Muscle layer of duodenum (tissue), 2 donors: ENCODE results near the gene INVS.

Experiments
- H3K27ac ChIP-seq: one replicate; pipeline ENCODE4 v1.7.0; 2013; ENCODE audit warnings: mild to moderate bottlenecking, low read length
- H3K27me3 ChIP-seq: one replicate; pipeline ENCODE4 v1.7.0; 2013; ENCODE audit warnings: low read depth, mild to moderate bottlenecking, control low read depth, low read length
- H3K36me3 ChIP-seq, 2 donors: one replicate each; pipeline ENCODE4 v1.7.0; 2013; ENCODE audit warnings: low read length in 2 of 2, control low read depth in 1 of 2, mild to moderate bottlenecking in 1 of 2; ENCODE audit not compliant: insufficient read depth in 2 of 2, control insufficient read depth in 1 of 2
- H3K4me1 ChIP-seq, 2 donors: one replicate each; pipeline ENCODE4 v1.7.0; 2013; ENCODE audit warnings: low read length in 2 of 2, mild to moderate bottlenecking in 2 of 2, control low read depth in 1 of 2, moderate library complexity in 1 of 2; ENCODE audit not compliant: insufficient read depth in 2 of 2, control insufficient read depth in 1 of 2
- H3K4me3 ChIP-seq, 2 donors: one replicate each; pipeline ENCODE4 v1.7.0; 2013; ENCODE audit warnings: low read length in 2 of 2, low read depth in 1 of 2, mild to moderate bottlenecking in 1 of 2
- H3K9me3 ChIP-seq, 2 donors: one replicate each; pipeline ENCODE4 v1.7.0; 2013; ENCODE audit warnings: low read length in 2 of 2, control low read depth in 1 of 2, mild to moderate bottlenecking in 1 of 2; ENCODE audit not compliant: control insufficient read depth in 1 of 2
- donor health status: healthy.

INVS gene

GRCh38 chr9:100101608-100102007 lies 2.6 kb downstream of the INVS start:
- Histone ChIP-seq H3K9me3 (no peaks in the 10 kb centered on the region), H3K4me3 (no peak overlapping the region), H3K27ac (no peak overlapping the region), H3K27me3 (no peaks in the 10 kb centered on the region), H3K36me3 (peaks cover 16 to 29% of the 10 kb centered on the region in 2 donors), H3K4me1 (peaks cover 9 to 19% of the 10 kb centered on the region in 2 donors)

DNA sequence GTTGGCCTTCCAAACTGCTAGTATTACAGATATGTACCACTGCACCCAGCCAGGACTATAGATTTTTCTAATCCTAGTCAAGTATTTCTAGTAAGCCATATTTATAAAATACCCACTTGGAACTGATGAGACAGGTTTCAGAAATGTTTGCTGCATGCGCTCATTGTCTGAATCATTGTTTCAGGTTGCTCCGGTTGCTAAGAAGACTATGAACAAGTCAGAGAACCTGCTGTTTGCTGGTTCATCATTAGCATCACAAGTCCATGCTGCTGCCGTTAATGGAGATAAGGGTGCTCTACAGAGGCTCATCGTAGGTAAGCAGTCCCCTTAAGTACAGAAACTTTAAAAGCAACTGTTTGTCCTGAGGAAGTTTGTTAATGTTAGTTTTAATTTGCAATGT lies 5.3 kb downstream of the INVS start:
- peaks cover 0 to 3% of the 10 kb centered on the region in 2 donors for H3K4me1 ChIP-seq
- H3K9me3 ChIP-seq: no peaks in the 10 kb centered on the region
- H3K27ac ChIP-seq: no peak overlapping the region
- peaks cover 18 to 28% of the 10 kb centered on the region in 2 donors for H3K36me3 ChIP-seq
- H3K4me3 ChIP-seq: no peak overlapping the region
- H3K27me3 ChIP-seq: no peaks in the 10 kb centered on the region

DNA sequence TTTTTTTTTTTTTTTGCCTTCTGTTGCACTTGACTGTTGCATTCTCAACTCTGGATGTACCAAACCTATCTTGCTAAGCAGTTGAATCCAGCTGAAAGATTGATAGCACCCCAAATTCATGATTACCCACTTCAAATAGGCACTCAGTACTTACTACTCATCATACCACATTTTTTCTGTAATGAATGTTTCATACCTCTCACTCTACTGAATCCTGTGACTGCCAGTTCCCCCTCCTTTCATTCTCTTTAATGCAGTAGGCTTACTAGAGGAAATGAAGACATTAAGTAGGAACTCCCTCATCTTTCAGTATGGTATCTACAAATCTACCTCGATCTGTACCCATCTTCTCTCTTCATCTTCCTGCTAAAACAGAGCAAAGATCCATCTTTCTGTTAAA lies 6.8 kb downstream of the INVS start:
- H3K27ac ChIP-seq: no peak overlapping the region
- no peaks in the 10 kb centered on the region for H3K27me3 ChIP-seq
- peaks cover 0 to 2% of the 10 kb centered on the region in 2 donors for H3K4me1 ChIP-seq
- peaks cover 18 to 26% of the 10 kb centered on the region in 2 donors for H3K36me3 ChIP-seq
- no peaks in the 10 kb centered on the region for H3K9me3 ChIP-seq
- H3K4me3 ChIP-seq: no peak overlapping the region

DNA sequence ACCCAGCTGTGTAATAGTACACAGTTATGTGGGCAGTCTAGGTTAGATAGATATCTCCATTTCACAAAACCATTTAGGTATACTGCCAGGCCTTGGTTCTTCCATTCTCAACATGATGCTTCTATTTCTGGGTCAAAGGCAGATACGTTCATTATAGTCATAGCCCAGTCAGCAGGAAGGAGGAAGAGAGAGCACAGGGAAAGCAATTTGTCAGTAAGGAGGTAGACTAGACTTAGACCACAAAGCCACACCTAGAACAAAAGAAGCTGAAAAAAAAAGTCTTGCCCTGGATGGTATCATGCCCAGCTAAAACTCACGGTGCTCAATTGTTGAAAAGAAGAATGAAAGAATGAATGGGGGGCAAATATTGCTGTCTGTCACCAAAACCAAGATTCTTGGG lies 7.6 kb downstream of the INVS start:
- Histone ChIP-seq H3K4me3 (no peak overlapping the region), H3K27ac (no peak overlapping the region), H3K4me1 (peaks cover 0 to 9% of the 10 kb centered on the region in 2 donors), H3K9me3 (no peaks in the 10 kb centered on the region), H3K27me3 (no peaks in the 10 kb centered on the region), H3K36me3 (peaks cover 18 to 26% of the 10 kb centered on the region in 2 donors)

- Histone ChIP-seq H3K9me3 (no peaks in the 10 kb centered on the region), H3K4me1 (peaks cover 0 to 11% of the 10 kb centered on the region in 2 donors), H3K36me3 (peaks cover 18 to 26% of the 10 kb centered on the region in 2 donors), H3K27ac (no peak overlapping the region), H3K27me3 (no peaks in the 10 kb centered on the region), H3K4me3 (no peak overlapping the region)
Observed at GRCh38 chr9:100108559-100108958, 9.5 kb downstream of the INVS start.

GRCh38 chr9:100111235-100111634 lies 12.2 kb downstream of the INVS start:
- Histone ChIP-seq H3K27ac (peak overlapping the region; percentile 34), H3K4me1 (peaks cover 0 to 11% of the 10 kb centered on the region in 2 donors), H3K9me3 (no peaks in the 10 kb centered on the region), H3K36me3 (peaks cover 6% of the 10 kb centered on the region in 2 donors), H3K27me3 (no peaks in the 10 kb centered on the region), H3K4me3 (no peak overlapping the region)

GRCh38 chr9:100112677-100113336 lies 13.8 kb downstream of the INVS start:
- no peak overlapping the region for H3K27ac ChIP-seq

DNA sequence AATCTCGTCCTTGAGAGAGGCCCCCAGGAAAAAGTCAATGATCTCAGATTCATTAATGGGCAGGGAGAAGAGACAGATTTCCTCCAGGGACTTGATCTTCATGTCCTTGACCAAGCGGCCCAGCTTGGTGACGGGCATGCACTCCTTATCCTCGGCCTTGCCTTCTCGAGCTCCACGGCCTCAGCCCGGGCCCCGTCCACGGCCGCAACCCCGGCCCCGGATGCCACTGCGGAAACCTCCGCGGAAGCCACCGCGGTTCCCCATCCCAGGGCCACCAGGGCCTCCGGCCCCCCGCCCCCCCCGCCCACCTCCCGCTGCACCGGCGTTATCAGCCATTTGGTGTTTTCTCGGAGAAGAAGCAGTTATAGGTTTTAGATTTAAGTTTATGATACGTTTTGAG lies 18.3 kb downstream of the INVS start:
- no peaks in the 10 kb centered on the region for H3K9me3 ChIP-seq
- no peaks in the 10 kb centered on the region for H3K36me3 ChIP-seq
- H3K4me1 ChIP-seq: no peaks in the 10 kb centered on the region
- H3K4me3 ChIP-seq: no peak overlapping the region
- H3K27me3 ChIP-seq: no peaks in the 10 kb centered on the region
- no peak overlapping the region for H3K27ac ChIP-seq

More at GRCh38 chr9:100112677-100113336, 13.8 kb downstream of the INVS start:
- no peak overlapping the region for H3K4me3 ChIP-seq
- H3K4me1 ChIP-seq: peaks cover 0 to 11% of the 10 kb centered on the region in 2 donors
- no peaks in the 10 kb centered on the region for H3K27me3 ChIP-seq
- H3K9me3 ChIP-seq: no peaks in the 10 kb centered on the region
- H3K36me3 ChIP-seq: no peaks in the 10 kb centered on the region

- Histone ChIP-seq H3K27me3 (no peaks in the 10 kb centered on the region), H3K4me1 (no peaks in the 10 kb centered on the region), H3K9me3 (no peaks in the 10 kb centered on the region), H3K4me3 (no peak overlapping the region), H3K27ac (no peak overlapping the region), H3K36me3 (no peaks in the 10 kb centered on the region)
Observed at GRCh38 chr9:100120286-100120685, 21.2 kb downstream of the INVS start.

GRCh38 chr9:100125236-100125635 lies 26.2 kb downstream of the INVS start:
- Histone ChIP-seq H3K4me1 (no peaks in the 10 kb centered on the region), H3K27me3 (no peaks in the 10 kb centered on the region), H3K36me3 (peaks cover 3 to 8% of the 10 kb centered on the region in 2 donors), H3K9me3 (no peaks in the 10 kb centered on the region), H3K4me3 (no peak overlapping the region), H3K27ac (no peak overlapping the region)

DNA sequence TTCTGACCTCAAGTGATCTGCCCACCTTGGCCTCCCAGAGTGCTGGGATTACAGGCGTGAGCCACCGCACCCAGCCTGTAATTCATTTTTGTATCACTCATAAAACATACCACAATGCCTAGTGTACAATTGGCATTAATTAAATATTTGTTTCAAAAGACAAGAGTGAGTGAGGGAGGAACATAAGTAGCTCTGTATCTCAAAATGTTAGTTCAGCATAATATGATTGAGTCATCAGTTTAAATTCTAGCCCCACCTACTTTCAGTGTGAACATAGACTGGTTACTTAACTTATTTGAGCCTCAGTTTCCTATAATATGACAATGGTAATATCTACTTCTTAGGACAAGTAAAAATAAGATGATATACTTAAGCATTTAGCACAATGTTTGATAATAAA lies 26.9 kb downstream of the INVS start:
- peaks cover 3 to 9% of the 10 kb centered on the region in 2 donors for H3K36me3 ChIP-seq
- H3K27me3 ChIP-seq: no peaks in the 10 kb centered on the region
- H3K4me1 ChIP-seq: no peaks in the 10 kb centered on the region
- no peaks in the 10 kb centered on the region for H3K9me3 ChIP-seq
- H3K4me3 ChIP-seq: no peak overlapping the region
- H3K27ac ChIP-seq: no peak overlapping the region

DNA sequence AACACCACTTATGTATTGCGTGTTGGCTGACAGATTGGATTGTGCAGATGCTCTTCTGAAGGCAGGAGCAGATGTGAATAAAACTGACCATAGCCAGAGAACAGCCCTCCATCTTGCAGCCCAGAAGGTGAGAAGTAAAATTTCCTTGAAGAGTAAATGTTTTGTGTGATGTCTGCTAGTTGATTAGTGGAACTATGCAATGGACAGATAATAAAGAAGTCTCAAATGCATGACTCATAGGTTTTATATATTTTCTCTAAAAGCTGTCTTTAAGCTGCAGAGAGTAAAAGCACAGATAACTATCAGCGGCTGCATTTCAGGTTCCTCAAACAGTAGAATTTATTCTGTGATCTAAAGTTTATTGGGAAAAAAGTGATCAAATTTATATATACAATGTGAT lies 27.4 kb downstream of the INVS start:
- Histone ChIP-seq H3K27me3 (no peaks in the 10 kb centered on the region), H3K4me3 (no peak overlapping the region), H3K9me3 (no peaks in the 10 kb centered on the region), H3K27ac (no peak overlapping the region), H3K4me1 (no peaks in the 10 kb centered on the region), H3K36me3 (peaks cover 3 to 13% of the 10 kb centered on the region in 2 donors)
